GM10266 (cell line): Measurements from ENCODE around the gene PEX7.
A peak's percentile ranks its signal among the peaks of the same experiment; 100 is the strongest.

Source experiments
- DNase-seq: peaks from one replicate; pipeline ENCODE4 v3.0.0; 2012; ENCODE audit errors: extremely low spot score
- CTCF ChIP-seq: IDR thresholded peaks from 2 replicates; pipeline ENCODE4 v1.5.1; 2012; ENCODE audit warnings: mild to moderate bottlenecking, low read depth; ENCODE audit not compliant: control insufficient read depth, insufficient read depth; ENCODE audit errors: missing control alignments

Gene PEX7

DNA sequence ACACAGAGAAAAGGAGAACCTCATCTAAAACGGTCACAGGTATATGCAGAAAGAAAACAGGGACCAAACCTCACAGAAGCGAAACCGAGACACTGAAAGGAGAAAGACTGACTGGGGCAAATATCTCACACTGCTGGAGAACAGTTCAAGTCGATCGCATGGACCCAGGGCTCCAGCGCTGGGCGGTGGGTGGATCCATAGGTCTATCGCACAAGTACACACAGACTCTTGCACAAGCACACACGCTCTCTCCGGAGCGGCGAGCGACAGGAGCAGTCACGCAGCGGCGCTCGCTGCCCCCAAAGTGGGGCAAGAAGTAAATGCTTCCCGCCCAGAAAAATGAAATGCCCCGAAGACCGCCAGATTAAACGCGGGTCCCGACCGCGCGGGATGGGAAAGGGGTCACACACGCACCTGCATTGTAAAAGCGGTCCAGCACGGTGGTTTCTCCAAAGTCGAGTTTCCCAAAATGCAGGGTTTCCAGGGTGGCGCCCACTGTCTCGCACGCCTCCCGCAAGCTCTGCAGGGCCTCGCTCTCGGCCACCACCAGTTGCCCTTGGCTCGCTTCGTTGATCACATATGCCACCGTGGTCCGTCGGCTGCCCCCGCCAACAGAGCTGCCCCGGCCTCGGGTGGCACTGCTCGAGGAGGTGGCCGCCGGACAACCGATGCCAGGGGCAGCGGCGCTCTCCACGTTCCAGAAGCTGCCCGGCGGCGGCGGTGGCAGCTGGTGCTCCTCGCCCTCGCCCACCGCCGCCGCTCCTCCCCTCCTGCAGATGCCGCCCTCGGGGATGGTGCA is 30.9 kb upstream of the PEX7 start:
- no peak for TF ChIP-seq CTCF

DNA sequence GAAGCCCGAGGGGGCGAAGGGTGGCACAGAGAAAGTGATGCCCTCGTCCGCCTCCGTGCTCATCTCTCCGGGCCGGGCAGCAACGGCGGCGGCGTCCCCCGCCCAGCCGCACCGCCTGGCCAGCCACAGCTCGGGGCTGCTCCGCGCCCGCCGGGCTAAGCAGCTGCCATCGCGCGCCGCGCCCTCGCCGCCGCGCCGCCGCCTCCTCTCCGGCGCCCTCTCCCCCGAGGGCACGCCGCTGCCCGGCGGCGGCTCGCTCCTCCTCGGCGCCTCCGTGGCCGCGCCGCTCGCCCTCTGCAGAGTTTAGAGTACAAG is 30.3 kb upstream of the PEX7 start:
- DNase-seq = no peak
- no peak for TF ChIP-seq CTCF

More for the DNA sequence above, 30.9 kb upstream of the PEX7 start:
- peak; percentile 55 for DNase-seq

DNA sequence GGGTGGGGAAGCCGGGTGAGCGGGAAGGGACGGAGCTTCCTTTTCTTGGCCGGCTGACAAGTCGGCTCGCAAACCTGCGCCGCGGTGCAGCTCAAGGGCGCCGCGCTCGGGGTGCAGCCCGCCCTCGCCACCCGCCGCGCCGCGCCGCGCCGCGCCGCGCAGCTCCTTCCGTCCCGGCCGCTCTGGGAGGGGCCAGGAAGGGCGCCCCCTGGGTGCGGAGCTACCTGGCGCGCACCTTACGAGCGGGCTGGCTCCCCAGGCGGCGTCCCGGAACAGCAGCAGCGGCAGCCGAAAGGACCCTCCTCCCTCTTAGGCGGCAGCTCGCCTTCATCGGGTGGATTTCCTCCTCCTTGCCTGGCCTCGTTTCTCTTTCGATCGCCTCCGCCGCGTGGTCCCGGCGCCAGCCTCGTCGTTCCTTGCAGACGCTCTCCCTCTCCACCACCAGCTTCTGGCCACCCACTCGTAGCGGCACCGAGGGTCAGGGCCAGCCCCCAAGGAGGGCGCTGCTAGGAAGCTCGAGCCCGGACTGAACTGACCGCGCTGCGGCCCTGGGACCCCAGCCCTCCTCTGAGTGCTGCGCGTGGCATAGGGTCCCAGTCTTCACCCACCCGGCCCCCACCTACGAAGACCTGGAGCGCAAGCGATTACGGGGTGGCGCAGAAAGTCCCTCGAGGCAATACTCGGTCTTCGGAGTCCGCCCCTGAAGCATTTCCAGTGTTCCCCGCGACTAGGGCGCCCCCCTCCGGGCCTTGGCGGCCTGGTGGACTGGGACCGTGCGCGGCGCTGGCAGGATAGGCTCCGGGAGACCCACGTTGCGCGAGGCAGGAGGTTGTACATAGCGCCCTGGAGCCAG is 29.8 kb upstream of the PEX7 start, which contains the start of gene MAP3K5:
TSS of gene MAP3K5 (minus strand) at position 68 of the 853 bp plus-strand sequence. CDS start 320 bp downstream, outside the sequence.
- DNase-seq = peak; percentile 78
- TF ChIP-seq CTCF = peak; percentile 91

DNA sequence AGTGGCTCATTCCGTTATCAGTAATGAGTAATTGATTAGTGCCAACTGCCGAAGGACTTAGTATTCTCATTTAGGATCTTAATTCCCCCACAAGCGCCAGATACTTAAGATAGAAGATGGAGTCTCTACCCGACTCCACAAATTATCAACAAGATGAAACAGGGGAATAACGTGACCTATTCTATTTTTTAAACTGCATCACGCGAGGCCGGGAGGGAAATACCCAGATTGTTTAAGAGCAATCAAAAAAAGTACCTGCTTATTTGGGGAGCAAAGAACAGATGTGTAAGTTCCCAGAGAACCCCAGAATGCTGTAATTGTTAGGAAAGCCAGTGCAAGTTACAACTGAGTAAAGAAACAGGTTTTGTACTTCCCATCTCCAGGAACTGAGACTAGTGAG is 29.0 kb upstream of the PEX7 start:
- TF ChIP-seq CTCF = no peak
- DNase-seq = peak; percentile 34

DNA sequence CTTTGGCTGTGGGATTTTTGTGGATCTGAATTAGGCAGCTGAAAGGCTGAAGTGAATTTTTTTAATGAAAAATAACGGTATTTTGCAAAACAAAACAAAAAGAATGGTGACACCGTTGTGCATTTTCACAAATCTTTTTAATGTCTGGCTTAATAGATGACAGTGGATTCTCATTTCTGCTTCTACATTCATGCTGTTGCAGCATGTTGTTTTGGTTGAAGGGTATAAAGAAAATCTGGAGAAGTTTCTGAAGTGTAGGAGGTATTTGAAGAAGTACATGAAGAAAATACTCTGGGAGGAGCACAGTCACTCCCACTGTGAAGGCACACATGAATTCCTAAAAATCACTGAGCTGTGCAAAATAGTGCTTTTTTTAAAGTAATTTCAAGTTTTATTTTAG is 27.0 kb upstream of the PEX7 start:
- no peak for DNase-seq

DNA sequence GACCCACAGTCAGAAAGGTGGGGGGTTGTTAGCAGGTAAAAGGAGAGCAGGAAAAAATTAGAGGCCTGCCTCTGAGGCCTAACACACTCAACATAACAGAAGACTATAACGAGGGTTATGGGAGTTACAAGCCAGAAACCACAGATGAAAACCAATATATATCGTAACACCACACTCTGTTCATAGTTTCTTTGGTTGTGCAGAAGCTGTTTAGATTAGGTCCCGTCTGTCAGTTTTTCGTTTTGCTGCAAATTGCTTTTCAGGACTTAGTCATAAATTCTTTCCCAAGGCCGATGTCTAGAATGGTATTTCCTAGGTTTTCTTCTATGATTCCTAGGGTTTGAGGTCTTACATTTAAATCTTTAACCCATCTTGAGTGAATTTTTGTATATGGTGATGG is 26.4 kb upstream of the PEX7 start:
- no peak for DNase-seq
- TF ChIP-seq CTCF = no peak

More for the DNA sequence above, 27.0 kb upstream of the PEX7 start:
- no peak for TF ChIP-seq CTCF

GRCh38 chr6:136798044-136798443 is 24.3 kb upstream of the PEX7 start:
- TF ChIP-seq CTCF = no peak
- no peak for DNase-seq
